ENCODE measurements around the gene FYB2.

Gene FYB2

GRCh38 chr1:56728964-56729363 is 90.2 kb downstream of the FYB2 start:
- ATAC-seq, result no peak
- no peak for TF ChIP-seq TOX (CRISPR knock-in tag; IDR thresholded peaks at IDR 0.05; ENCODE audit: borderline replicate concordance)
- TF ChIP-seq ZNF8 (CRISPR knock-in tag; IDR thresholded peaks at IDR 0.05), result no peak

- TF ChIP-seq SNAI2 (CRISPR knock-in tag; IDR thresholded peaks at IDR 0.05) (no peak), ARNTL (CRISPR knock-in tag; IDR thresholded peaks at IDR 0.05; ENCODE audit: borderline replicate concordance, low read depth) (no peak), ESRRG (CRISPR knock-in tag; IDR thresholded peaks at IDR 0.05) (no peak), RARB (CRISPR knock-in tag; IDR thresholded peaks at IDR 0.05) (no peak), ZNF8 (CRISPR knock-in tag; IDR thresholded peaks at IDR 0.05) (no peak), ZNF70 (CRISPR knock-in tag; IDR thresholded peaks at IDR 0.05) (no peak), ISL1 (CRISPR knock-in tag; IDR thresholded peaks at IDR 0.05) (no peak), ZNF565 (CRISPR knock-in tag; conservative IDR thresholded peaks at IDR 0.05; ENCODE audit: low read depth) (no peak), TOX (CRISPR knock-in tag; IDR thresholded peaks at IDR 0.05; ENCODE audit: borderline replicate concordance) (no peak), PATZ1 (CRISPR knock-in tag; IDR thresholded peaks at IDR 0.05; ENCODE audit: borderline replicate concordance) (no peak), CREB5 (CRISPR knock-in tag; IDR thresholded peaks at IDR 0.05; ENCODE audit: low read depth) (no peak), ZC3H10 (CRISPR knock-in tag; IDR thresholded peaks at IDR 0.05) (no peak), BACH2 (CRISPR knock-in tag; IDR thresholded peaks at IDR 0.05; ENCODE audit: borderline replicate concordance) (no peak), POU6F1 (CRISPR knock-in tag; IDR thresholded peaks at IDR 0.05; ENCODE audit: borderline replicate concordance, low read depth) (no peak), GLIS3 (CRISPR knock-in tag; IDR thresholded peaks at IDR 0.05) (no peak), TCF4 (CRISPR knock-in tag; IDR thresholded peaks at IDR 0.05; ENCODE audit: borderline replicate concordance) (no peak), PPARA (CRISPR knock-in tag; IDR thresholded peaks at IDR 0.05; ENCODE audit: borderline replicate concordance) (no peak), ZFP30 (CRISPR knock-in tag; IDR thresholded peaks at IDR 0.05) (no peak), CSDC2 (CRISPR knock-in tag; IDR thresholded peaks at IDR 0.05) (no peak), ZFP3 (CRISPR knock-in tag; IDR thresholded peaks at IDR 0.05) (no peak)
- no peak for ATAC-seq
These were observed 92.5 kb downstream of the FYB2 start for GRCh38 chr1:56726706-56727105.

- no peak for ATAC-seq
- no peak for TF ChIP-seq RARB (CRISPR knock-in tag; IDR thresholded peaks at IDR 0.05)
- TF ChIP-seq ISL1 (CRISPR knock-in tag; IDR thresholded peaks at IDR 0.05), result no peak
- no peak for TF ChIP-seq ZFP3 (CRISPR knock-in tag; IDR thresholded peaks at IDR 0.05)
- TF ChIP-seq CREB5 (CRISPR knock-in tag; IDR thresholded peaks at IDR 0.05; ENCODE audit: low read depth), result no peak
- TF ChIP-seq SNAI2 (CRISPR knock-in tag; IDR thresholded peaks at IDR 0.05), result no peak
- no peak for TF ChIP-seq ZNF8 (CRISPR knock-in tag; IDR thresholded peaks at IDR 0.05)
- no peak for TF ChIP-seq ARNTL (CRISPR knock-in tag; IDR thresholded peaks at IDR 0.05; ENCODE audit: borderline replicate concordance, low read depth)
- TF ChIP-seq GLIS3 (CRISPR knock-in tag; IDR thresholded peaks at IDR 0.05), result no peak
- TF ChIP-seq TOX (CRISPR knock-in tag; IDR thresholded peaks at IDR 0.05; ENCODE audit: borderline replicate concordance), result no peak
- TF ChIP-seq CSRNP3 (CRISPR knock-in tag; IDR thresholded peaks at IDR 0.05), result no peak
These were observed 100.0 kb downstream of the FYB2 start for GRCh38 chr1:56719171-56719570.

GRCh38 chr1:56715156-56715555 is 104.0 kb downstream of the FYB2 start:
- no peak for ATAC-seq
- TF ChIP-seq ZNF70 (CRISPR knock-in tag; IDR thresholded peaks at IDR 0.05) (no peak), ISL1 (CRISPR knock-in tag; IDR thresholded peaks at IDR 0.05) (peak; percentile 46), ZC3H10 (CRISPR knock-in tag; IDR thresholded peaks at IDR 0.05) (0 out of 2 replicates have a peak, but pooled peaks have one; percentile 3)
